GM18520 (cell line): ENCODE data around the gene DIO1.
"Not testable (repeated sequence)": the region's sequence is repeated elsewhere in the genome, so short reads cannot be mapped to it uniquely, and the experiment has no call there.

ENCODE experiments used
- ATAC-seq: cut with Tn5 transposase; IDR thresholded peaks from one replicate; pipeline ENCODE4 v1.9.1; 2021; ENCODE audit not compliant: unreplicated experiment

The DIO1 gene

GRCh38 chr1:53893999-53894636 is at the start of gene DIO1:
DIO1 (plus strand) TSS chr1:53894187; CDS start chr1:53894211, 24 bp downstream.
- ATAC-seq: no peak

- no peak for ATAC-seq
Measured at GRCh38 chr1:53847980-53848379, 46.0 kb upstream of the DIO1 start.

DNA sequence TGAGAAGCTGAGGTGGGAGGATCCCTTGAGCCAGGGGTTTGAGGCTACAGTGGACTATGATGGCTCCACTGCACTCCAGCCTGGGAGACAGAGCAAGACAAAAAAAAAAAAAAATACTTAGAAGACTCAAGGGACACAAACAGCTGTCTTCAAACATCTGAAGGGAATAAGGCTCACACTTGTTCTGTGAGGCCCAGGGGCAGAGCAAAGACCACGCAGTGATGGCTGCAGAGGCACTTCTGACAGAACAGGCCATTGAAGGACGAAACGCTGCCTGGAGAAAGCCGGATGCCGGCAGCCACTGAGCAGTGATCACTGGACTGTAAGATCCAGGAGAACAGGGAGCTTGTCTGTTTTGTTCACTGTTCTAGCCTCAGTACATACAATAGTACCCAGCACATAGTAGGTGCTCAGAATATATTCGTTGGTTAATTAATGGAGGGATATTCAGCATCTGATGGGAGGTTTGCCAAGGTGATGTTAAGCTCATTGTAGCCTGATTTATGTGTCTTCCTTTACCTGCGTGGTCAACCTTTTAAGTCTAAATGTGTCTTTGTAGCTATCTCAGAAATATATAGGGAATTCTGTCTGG is 43.8 kb upstream of the DIO1 start:
- no peak for ATAC-seq

GRCh38 chr1:53851571-53852285 is 42.3 kb upstream of the DIO1 start:
- ATAC-seq: no peak

DNA sequence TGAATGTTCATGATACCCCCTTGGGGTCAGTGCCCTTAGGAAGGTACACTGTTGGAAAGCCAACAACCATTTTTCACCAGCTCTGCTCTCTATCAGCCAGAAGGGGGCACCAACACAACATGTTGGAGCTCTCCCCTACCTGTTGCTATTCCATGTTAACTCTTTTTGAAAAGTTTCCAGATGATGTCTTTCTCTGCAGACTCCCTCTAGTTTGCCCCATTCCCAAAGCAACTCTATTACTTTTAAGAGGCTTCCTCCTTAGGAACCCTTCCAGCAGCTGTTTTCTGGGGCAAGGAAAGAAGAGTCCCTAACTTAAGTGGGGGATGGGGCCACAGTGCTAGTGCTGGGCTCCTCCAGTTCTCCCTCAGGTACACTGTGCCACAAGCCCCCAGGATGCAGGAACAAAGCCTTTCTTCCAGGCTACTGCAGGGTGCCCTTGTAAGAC is 33.0 kb upstream of the DIO1 start:
- ATAC-seq: no peak

GRCh38 chr1:53862507-53862906 is 31.5 kb upstream of the DIO1 start:
- ATAC-seq: no peak

- no peak for ATAC-seq
Measured at GRCh38 chr1:53868565-53868964, 25.4 kb upstream of the DIO1 start.

GRCh38 chr1:53869454-53870117 is 24.4 kb upstream of the DIO1 start:
- no peak for ATAC-seq

GRCh38 chr1:53871221-53871620 is 22.8 kb upstream of the DIO1 start:
- no peak for ATAC-seq

GRCh38 chr1:53871773-53872484 is 22.1 kb upstream of the DIO1 start:
- no peak for ATAC-seq

DNA sequence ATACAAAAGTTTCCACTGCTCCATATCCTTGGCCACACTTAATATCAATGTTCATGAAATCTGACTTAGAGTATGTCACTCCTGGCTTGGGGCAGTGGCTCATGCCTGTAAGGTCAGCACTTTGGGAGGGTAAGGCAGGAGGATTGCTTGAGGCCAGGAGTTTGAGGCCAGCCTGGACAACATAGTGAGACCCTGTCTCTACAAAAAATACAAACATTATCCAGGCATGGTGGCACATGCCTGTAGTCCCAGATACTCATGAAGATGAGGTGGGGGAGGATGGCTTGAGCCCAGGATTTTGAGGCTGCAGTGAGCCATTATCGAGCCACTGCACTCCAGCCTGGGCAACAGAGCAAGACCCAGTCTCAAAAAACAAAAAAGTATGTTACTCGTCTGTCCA is 18.8 kb upstream of the DIO1 start:
- ATAC-seq: not testable (repeated sequence)

DNA sequence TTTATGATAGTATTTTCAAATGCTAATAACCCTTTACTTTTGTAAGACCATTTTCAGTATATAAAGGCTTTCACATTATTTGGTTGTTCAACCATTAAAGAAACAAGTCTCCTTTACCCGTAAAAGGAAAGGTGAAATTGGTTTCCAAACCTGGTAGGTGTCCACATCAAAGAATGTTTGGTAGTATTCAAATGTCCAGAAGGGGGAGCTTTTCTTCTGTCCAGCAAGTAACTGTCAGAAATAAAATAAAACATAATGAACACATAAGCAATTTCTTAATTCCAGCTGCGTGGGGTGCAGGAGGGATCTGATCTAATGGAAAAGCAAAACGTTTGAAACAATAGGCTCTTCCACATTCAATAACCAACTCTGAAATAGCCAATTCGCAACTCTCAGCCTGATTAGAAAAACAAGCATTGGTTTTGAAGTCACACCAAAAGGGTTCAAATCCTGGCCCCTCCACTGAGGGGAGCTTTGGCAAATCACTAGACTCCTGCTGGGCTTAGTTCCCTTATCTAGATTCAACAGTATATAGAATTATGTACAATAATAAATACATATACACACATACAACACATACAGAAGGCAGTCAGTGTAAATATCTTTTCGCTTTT is 15.4 kb upstream of the DIO1 start:
- ATAC-seq: no peak

GRCh38 chr1:53881853-53882252 is 12.1 kb upstream of the DIO1 start:
- ATAC-seq: not testable (repeated sequence)

- not testable (repeated sequence) for ATAC-seq
Measured at GRCh38 chr1:53883600-53883999, 10.4 kb upstream of the DIO1 start.

DNA sequence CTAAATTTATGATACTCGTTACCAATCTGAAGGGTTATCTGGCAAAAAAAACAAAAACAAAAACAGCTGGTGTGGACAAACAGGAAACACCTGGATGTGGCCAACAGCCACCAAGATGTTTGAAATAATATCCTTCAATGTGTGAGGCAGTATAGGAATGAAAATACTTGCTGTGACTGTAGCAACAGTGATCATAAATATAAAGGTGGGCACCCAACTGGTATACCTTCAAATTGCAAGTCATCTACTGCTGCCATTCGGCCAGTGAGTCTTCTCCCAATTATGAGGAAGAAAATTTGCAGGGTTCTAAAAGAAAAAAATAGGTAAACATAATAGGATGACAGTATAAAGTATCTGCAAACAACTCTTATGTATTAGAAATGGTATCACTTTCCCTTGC is 5.3 kb upstream of the DIO1 start:
- no peak for ATAC-seq

DNA sequence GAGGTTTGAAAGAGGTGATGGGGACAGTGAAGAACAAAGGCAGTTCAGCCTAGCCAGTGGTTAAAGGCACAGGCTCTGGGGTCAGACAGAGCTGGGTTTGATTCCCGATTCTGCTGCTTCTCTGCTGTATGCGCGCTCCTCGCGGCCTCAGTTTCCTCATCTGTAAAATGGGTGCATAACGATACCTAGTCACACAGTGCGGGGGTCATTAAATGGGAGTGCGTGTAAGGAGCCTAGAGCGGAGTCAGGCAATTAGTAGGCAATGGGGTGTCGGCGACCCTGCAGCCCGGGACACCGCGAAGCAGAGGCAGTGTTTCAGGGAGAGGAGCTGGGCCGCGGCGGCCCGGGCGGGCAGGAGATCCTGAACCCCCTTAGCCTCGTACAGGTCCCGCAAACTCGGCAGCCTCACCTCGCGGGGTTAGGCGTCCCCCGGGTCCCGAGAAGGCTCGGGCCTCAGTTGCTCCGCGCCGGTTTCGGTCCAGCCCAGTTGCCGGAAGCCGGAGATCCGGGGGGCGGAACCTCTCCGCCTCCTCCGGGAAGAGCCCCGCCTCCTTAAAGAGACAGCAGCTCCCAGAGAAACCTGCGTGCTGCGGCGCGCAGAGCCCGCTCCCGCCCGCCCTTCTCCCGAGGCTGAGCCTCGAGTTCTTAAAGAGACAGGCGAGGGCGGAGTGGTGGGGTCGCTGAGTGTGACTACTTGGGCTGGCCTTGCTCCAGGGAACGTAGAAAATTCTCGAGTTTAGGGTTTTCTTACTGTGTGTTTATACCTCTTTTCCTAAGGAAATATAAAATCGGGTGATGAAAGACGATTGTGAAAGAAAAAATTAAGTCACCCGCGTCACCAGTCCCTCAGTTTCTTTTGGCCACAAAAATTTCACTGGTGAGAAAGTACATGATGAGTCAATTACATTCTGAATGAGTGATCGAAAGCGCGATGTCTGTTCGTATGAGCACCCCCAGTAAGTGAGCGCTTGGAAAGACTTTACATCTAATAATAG is 4.4 kb upstream of the DIO1 start, which contains the start of gene YIPF1:
Gene YIPF1 (minus strand): TSS at position 494 of the 995 bp plus-strand sequence. CDS start 860 bp downstream, outside the sequence.
- peak; percentile 76 for ATAC-seq

DNA sequence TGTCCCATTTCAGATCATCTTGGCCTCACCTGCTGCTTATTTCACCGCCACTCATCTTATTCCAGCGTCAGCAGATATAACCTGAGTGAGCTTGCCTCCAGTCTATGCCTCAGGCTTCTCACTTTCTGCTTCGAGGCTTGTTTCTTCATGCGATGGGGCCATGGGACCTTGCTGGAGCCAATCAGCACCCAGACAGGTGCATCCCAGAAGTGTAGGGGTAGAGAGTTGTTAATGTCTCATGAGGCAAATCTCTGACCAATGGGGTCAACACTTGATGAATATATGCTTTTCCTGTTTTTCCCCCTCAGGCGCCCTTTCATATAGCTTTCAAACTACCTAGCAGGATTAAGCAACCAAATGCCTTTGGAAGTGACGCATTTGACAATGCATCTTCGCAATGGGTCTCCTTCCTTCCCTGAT is 3.5 kb upstream of the DIO1 start:
- no peak for ATAC-seq

GRCh38 chr1:53891018-53891417 is 3.0 kb upstream of the DIO1 start:
- no peak for ATAC-seq

- no peak for ATAC-seq
Measured at GRCh38 chr1:53891678-53892077, 2.3 kb upstream of the DIO1 start.
